Measurements from ENCODE around the gene FABP1. TPM values are rescaled to one million over a fixed set of nuclear protein-coding genes. Genes with fewer than 3 reads are reported as not detected.

The FABP1 gene
- total and polyA plus RNA-seq, 2 of the 8 experiments (the other 6 are each of a cell fraction or from before 2014, with no cell fraction given): 0.09 TPM; not detected in 1

DNA sequence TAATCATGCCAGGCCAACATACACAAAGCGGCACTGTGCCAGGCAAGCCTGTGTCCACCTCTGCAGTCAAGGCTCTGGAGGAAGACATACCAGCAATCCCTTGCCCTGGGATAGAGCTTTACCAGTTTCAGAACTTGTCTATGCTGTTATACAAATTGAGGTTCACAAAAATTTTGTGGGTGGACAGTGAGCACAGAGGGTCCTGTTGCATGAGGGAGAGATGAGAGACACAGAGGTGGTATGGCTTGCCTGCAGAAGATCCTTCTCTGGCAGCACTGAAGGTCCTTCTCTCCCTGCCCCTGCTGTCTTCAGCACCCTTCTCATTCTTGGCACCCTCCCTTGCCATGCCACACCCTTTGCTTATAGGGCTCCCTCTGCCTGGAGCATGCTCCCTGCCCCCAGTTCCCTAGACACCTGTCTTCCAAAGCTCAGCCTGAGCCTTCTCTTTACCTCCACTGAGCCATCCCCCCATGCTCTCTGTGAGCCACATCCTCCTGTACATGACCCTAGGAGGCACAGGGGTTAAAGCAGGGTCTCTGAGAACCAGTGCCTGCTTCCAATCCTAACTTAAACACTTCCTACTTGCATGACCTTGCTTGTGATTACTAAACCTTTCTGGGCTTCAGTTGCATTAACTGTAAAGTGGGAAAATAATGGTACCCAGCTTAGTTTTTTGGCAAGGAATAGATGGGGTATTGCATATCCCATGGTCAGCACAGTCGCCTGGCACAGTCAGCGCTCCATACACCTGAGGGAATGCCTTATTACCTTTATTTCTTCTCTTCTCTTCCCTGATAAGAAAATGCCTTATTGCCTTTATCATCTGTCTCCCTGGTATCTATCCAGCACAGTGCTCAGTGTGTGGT is 857 bp downstream of the FABP1 start:
- ChIA-PET CTCF (ENCODE audit: partially characterized antibody) (interaction anchor here (0.7 to 2.6 kb wide), 4 partner anchors 12 to 66 kb away, joined by 3 to 8 read pairs (median 4); no protein-coding TSS in a partner anchor), POLR2A (ENCODE audit: partially characterized antibody) (interaction anchor here (0.8 kb wide), 1 partner anchor 20 kb away, joined by 3 read pairs; no protein-coding TSS in a partner anchor)
- Histone ChIP-seq H3K4ac (replicated peaks; ENCODE audit: insufficient read length, low read depth, low read length) (no peak overlapping the region), H4K8ac (ENCODE audit: extremely low read depth, insufficient read depth, low read length) (no peak overlapping the region), H3K36me3 (ENCODE audit: control insufficient read depth in 2 of 4, insufficient read depth in 4 of 4, low read length in 3 of 4) (no peaks in the 10 kb centered on the region), H2AFZ (ENCODE audit: low read length) (no peak overlapping the region), H3K79me1 (ENCODE audit: low read depth, low read length) (no peaks in the 10 kb centered on the region; the same call in 1 of the 2 replicates), H3K9ac (replicated peaks in 1 of 4; ENCODE audit: extremely low read depth in 1 of 4, low read depth in 3 of 4, low read length in 3 of 4) (no peak overlapping the region), H3K9me3 (ENCODE audit: insufficient read depth in 2 of 2, low read depth in 1 of 2, low read length in 1 of 2) (no peaks in the 10 kb centered on the region), H3K4me2 (ENCODE audit: insufficient read depth in 1 of 2, low read depth in 2 of 2, low read length in 2 of 2) (no peak overlapping the region), H3K14ac (ENCODE audit: insufficient read length) (no peak overlapping the region), H3K79me2 (ENCODE audit: control insufficient read depth in 1 of 2, insufficient read depth in 2 of 2, low read length in 2 of 2) (no peaks in the 10 kb centered on the region), H2BK12ac (ENCODE audit: low read depth, low read length) (no peak overlapping the region), H3K18ac (ENCODE audit: extremely low read depth, low read length) (no peak overlapping the region), H3K4me1 (replicated peaks in 1 of 4; ENCODE audit: control insufficient read depth in 3 of 4, insufficient read depth in 4 of 4, low read length in 3 of 4) (no peaks in the 10 kb centered on the region), H3K23ac (ENCODE audit: insufficient read length) (no peak overlapping the region), H3K27ac (ENCODE audit: low read depth, low read length) (no peak overlapping the region), H2BK5ac (ENCODE audit: low read depth, low read length) (no peak overlapping the region), H3K27me3 (replicated peaks in 1 of 4; ENCODE audit: control insufficient read depth in 3 of 4, extremely low read depth in 1 of 4, insufficient read depth in 3 of 4, low read length in 3 of 4) (no peaks in the 10 kb centered on the region), H4K5ac (ENCODE audit: insufficient read length, low read depth, low read length) (no peak overlapping the region), H3K23me2 (ENCODE audit: low read depth, low read length) (no peaks in the 10 kb centered on the region; the same call in 1 of the 2 replicates), H4K91ac (replicated peaks; ENCODE audit: insufficient read length, low read length) (no peak overlapping the region), H4K20me1 (replicated peaks in 1 of 2; ENCODE audit: control insufficient read depth in 1 of 2, insufficient read depth in 2 of 2, low read length in 2 of 2) (no peaks in the 10 kb centered on the region), H3K56ac (replicated peaks; ENCODE audit: insufficient read length, low read depth, low read length) (no peak overlapping the region), H2BK120ac (replicated peaks; ENCODE audit: low read depth, low read length) (no peak overlapping the region), H2AK5ac (ENCODE audit: low read depth, low read length) (no peak overlapping the region), H2BK15ac (ENCODE audit: low read length) (no peak overlapping the region), H2BK20ac (ENCODE audit: low read length) (no peak overlapping the region), H3K4me3 (ENCODE audit: extremely low read depth in 1 of 4, insufficient read depth in 2 of 4, low read depth in 3 of 4, low read length in 4 of 4) (no peak overlapping the region)
- TF ChIP-seq SP4 (IDR thresholded peaks at IDR 0.05; ENCODE audit: low read length) (no peak), CREB1 (IDR thresholded peaks at IDR 0.05) (no peak), RFX5 (IDR thresholded peaks at IDR 0.05; ENCODE audit: borderline replicate concordance, low read depth, low read length) (no peak)
- no peak for DNase-seq (ENCODE audit: low read depth in 1 of 2, low spot score in 2 of 2)
- WGBS, 2 experiments (ENCODE audit: extremely low coverage in 1 of 2, insufficient coverage in 1 of 2, insufficient read length in 1 of 2, insufficient replicate concordance in 2 of 2, low coverage in 1 of 2, low lambda C conversion rate in 2 of 2, missing lambda C conversion rate in 1 of 2): 89% methylated on average over 2 of the region's 3 CpGs; no CpG with 5 or more reads in 1 of the 2 experiments
- FAIRE-seq: no peak

All from H1 (cell line).